Nephron progenitor cell (in vitro differentiated cells): ENCODE results near the gene ZNF579.
A peak's percentile ranks its signal among the peaks of the same experiment; 100 is the strongest.

Experiments used
- DNase-seq: peaks from one replicate; pipeline ENCODE4 v3.0.0; 2021
- H3K27ac Mint-ChIP-seq: 2 replicates; pipeline ENCODE4 v1.8.0; 2021; ENCODE audit warnings: mild to moderate bottlenecking, moderate library complexity, mixed read lengths
- H3K27me3 Mint-ChIP-seq: 2 replicates; pipeline ENCODE4 v1.8.0; 2021; ENCODE audit warnings: mild to moderate bottlenecking, low read depth, mixed read lengths; ENCODE audit not compliant: poor library complexity
- H3K36me3 Mint-ChIP-seq: 2 replicates; pipeline ENCODE4 v1.8.0; 2021; ENCODE audit warnings: low read depth, mixed read lengths
- H3K4me1 Mint-ChIP-seq: 2 replicates; pipeline ENCODE4 v1.8.0; 2021; ENCODE audit warnings: mixed read lengths
- H3K4me3 Mint-ChIP-seq: 2 replicates; pipeline ENCODE4 v1.8.0; 2021; ENCODE audit warnings: mild to moderate bottlenecking, moderate library complexity, mixed read lengths
- H3K9me3 Mint-ChIP-seq: 2 replicates; pipeline ENCODE4 v1.8.0; 2021; ENCODE audit warnings: mild to moderate bottlenecking, moderate library complexity, mixed read lengths
- CTCF ChIP-seq: fragments of 200-600 bp; sonication (generic); IDR thresholded peaks from 2 replicates; pipeline ENCODE4 v1.5.0; 2021; ENCODE audit warnings: antibody characterized with exemption

The ZNF579 gene

DNA sequence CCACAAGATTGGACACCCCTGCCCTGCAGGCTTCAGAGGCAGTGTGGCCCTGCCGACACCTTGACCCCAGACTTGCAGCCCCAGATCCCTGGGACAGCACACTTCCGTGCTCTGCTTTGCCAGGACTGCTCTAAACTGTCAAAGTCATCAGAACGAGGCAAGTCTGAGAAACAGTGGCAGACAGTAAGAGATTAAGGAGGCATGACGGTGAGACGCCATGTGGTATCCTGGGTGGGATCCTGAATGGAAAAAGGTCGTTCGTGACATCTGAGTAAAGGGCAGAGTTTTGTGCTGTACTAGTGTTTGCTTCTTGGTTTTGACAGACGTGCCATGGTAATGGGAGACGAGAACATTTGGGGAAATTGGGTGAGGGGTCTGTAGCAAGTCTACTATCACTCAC lies 13.8 kb downstream of the ZNF579 start:
- no peak for DNase-seq
- TF ChIP-seq CTCF: no peak
- H3K36me3 Mint-ChIP-seq: no peaks in the 10 kb centered on the region
- peak overlapping the region; percentile 57 for H3K27ac Mint-ChIP-seq
- peaks cover 29% of the 10 kb centered on the region for H3K4me1 Mint-ChIP-seq
- no peaks in the 10 kb centered on the region for H3K9me3 Mint-ChIP-seq
- no peak overlapping the region for H3K4me3 Mint-ChIP-seq
- H3K27me3 Mint-ChIP-seq: peaks cover 12% of the 10 kb centered on the region

- peaks cover 23% of the 10 kb centered on the region for H3K27me3 Mint-ChIP-seq
- H3K4me1 Mint-ChIP-seq: peaks cover 41% of the 10 kb centered on the region
- H3K9me3 Mint-ChIP-seq: no peaks in the 10 kb centered on the region
- TF ChIP-seq CTCF: no peak
- no peak for DNase-seq
- peak overlapping the region; percentile 96 for H3K27ac Mint-ChIP-seq
- H3K4me3 Mint-ChIP-seq: peak overlapping the region; percentile 70
- H3K36me3 Mint-ChIP-seq: no peaks in the 10 kb centered on the region
Observed at GRCh38 chr19:55563261-55563690, 17.4 kb downstream of the ZNF579 start.

DNA sequence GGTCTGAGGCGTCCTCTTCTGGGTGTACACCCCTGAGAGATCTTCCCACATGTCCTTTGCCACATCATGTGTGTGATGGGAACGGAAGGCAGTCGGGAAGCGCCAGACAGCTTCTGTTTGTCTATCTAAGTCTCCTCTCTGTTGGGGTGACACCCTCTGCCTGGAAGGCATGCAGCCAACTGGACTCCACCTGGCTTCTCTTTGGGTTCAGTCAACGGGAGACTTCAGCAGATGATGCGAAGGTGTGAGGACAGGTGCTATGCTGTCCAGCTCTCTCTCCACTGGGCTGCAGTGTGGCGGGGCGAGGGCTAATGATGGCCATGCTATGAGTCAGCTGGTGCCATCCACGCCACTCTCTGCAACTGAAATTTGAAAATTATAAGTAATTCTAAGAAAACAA lies 21.0 kb downstream of the ZNF579 start:
- Mint-ChIP-seq H3K27ac (no peak overlapping the region), H3K27me3 (peaks cover 25% of the 10 kb centered on the region), H3K36me3 (no peaks in the 10 kb centered on the region), H3K4me1 (peaks cover 51% of the 10 kb centered on the region), H3K9me3 (no peaks in the 10 kb centered on the region), H3K4me3 (no peak overlapping the region)
- no peak for TF ChIP-seq CTCF
- DNase-seq: no peak

DNA sequence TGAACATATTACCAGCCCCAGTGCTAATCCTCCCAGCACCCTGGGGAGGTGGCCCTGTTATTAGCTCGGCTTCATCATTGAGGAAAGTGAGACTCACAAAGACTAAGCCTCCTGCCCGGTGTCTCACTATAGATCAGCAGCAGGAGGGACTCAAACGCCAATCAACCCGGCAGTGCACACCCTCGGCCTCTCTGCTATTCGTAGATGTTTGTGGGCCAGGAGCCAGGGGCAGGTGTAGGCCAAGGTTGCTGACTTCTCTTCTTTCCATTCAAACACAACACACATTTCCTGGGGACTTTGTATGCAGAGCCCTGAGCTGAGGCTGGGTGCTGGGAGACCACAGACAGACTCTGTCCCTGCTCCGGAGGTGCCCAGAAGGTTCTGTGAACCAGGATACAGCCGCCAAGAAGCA lies 25.9 kb downstream of the ZNF579 start:
- DNase-seq: no peak
- no peak overlapping the region for H3K27ac Mint-ChIP-seq
- no peak for TF ChIP-seq CTCF
- H3K9me3 Mint-ChIP-seq: no peaks in the 10 kb centered on the region
- H3K4me1 Mint-ChIP-seq: peaks cover 74% of the 10 kb centered on the region
- peaks cover 41% of the 10 kb centered on the region for H3K27me3 Mint-ChIP-seq
- H3K4me3 Mint-ChIP-seq: peak overlapping the region; percentile 12
- H3K36me3 Mint-ChIP-seq: no peaks in the 10 kb centered on the region

DNA sequence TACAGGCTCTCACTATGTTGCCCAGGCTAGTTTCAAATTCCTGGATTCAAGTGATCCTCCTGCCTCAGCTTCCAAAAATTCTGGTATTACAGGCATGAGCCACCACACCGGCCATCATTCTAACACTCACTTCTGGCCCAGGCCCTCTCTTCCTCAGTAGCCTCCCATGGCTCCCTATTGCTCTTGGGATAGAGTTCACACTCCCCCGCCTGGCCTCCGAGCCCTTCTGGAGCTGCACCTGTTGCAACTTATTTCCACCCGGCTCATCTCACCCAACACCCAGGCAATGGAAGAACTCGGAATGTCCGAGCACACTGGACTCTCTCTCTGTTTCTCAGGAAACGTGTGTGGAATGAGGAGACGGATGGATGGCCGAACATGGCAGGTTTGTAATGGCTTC lies 26.3 kb downstream of the ZNF579 start:
- no peak for DNase-seq
- no peak overlapping the region for H3K27ac Mint-ChIP-seq
- no peak for TF ChIP-seq CTCF
- peaks cover 75% of the 10 kb centered on the region for H3K4me1 Mint-ChIP-seq
- H3K4me3 Mint-ChIP-seq: no peak overlapping the region
- no peaks in the 10 kb centered on the region for H3K9me3 Mint-ChIP-seq
- no peaks in the 10 kb centered on the region for H3K36me3 Mint-ChIP-seq
- peaks cover 39% of the 10 kb centered on the region for H3K27me3 Mint-ChIP-seq
